ENCODE results near the gene MEF2C. TPM values are rescaled to one million over a fixed set of nuclear protein-coding genes. Genes with fewer than 3 reads are reported as not detected.

The MEF2C gene
- total and polyA plus RNA-seq, 2 experiments from 2014 or later = 0.97 to 1.6 TPM

GRCh38 chr5:88897748-88898147 is 14.8 kb upstream of the MEF2C start (continued):
- no peak for TF ChIP-seq REST (IDR thresholded peaks at IDR 0.05; ENCODE audit: unreplicated experiment)
- TF ChIP-seq ZNF114 (CRISPR knock-in tag; IDR thresholded peaks at IDR 0.05) = no peak

GRCh38 chr5:88895681-88896501 is 12.9 kb upstream of the MEF2C start:
- no peak overlapping the region for H2AFZ ChIP-seq
- Mint-ChIP-seq H3K9me3 (no peaks in the 10 kb centered on the region), H3K4me3 (no peak overlapping the region), H3K36me3 (ENCODE audit: low read depth) (no peaks in the 10 kb centered on the region), H3K4me1 (peaks cover 44% of the 10 kb centered on the region), H3K27me3 (ENCODE audit: insufficient read depth, low read depth, poor library complexity) (no peaks in the 10 kb centered on the region), H3K27ac (no peak overlapping the region; the same call in 1 of the 2 replicates)
- no peak overlapping the region for H3K4me2 ChIP-seq
- H3K4me3 ChIP-seq = no peak overlapping the region
- H3F3A ChIP-seq (replicated peaks; ENCODE audit: low read depth) = 0 out of 2 replicates have a peak, but pooled peaks cover 5% of the 10 kb centered on the region
- no peaks in the 10 kb centered on the region for H3K36me3 ChIP-seq (ENCODE audit: insufficient read depth)
- no peaks in the 10 kb centered on the region for H3K79me2 ChIP-seq (replicated peaks; ENCODE audit: insufficient read depth)
- H3K27me3 ChIP-seq (ENCODE audit: insufficient read depth) = peaks cover 3% of the 10 kb centered on the region
- ATAC-seq (no peak), DNase-seq (ENCODE audit: low spot score) (no peak)
- peaks cover 30% of the 10 kb centered on the region for H3K4me1 ChIP-seq (ENCODE audit: insufficient read depth)
- H4K20me1 ChIP-seq (replicated peaks; ENCODE audit: insufficient read depth) = no peaks in the 10 kb centered on the region
- H3K27ac ChIP-seq (ENCODE audit: low read depth) = no peak overlapping the region
- H3K9me2 ChIP-seq (ENCODE audit: insufficient read depth) = 0 out of 2 replicates have a peak, but pooled peaks cover 3% of the 10 kb centered on the region
- TF ChIP-seq EZH2 (IDR thresholded peaks at IDR 0.05; ENCODE audit: low read depth, unreplicated experiment) (no peak), ZNF114 (CRISPR knock-in tag; IDR thresholded peaks at IDR 0.05) (no peak), REST (IDR thresholded peaks at IDR 0.05; ENCODE audit: unreplicated experiment) (no peak), JUNB (IDR thresholded peaks at IDR 0.05; ENCODE audit: unreplicated experiment) (no peak), NANOG (IDR thresholded peaks at IDR 0.05; ENCODE audit: borderline replicate concordance) (no peak), ETS1 (IDR thresholded peaks at IDR 0.05) (no peak), POLR2AphosphoS5 (IDR thresholded peaks at IDR 0.05; ENCODE audit: low read depth) (no peak), ZNF331 (CRISPR knock-in tag; IDR thresholded peaks at IDR 0.05; ENCODE audit: low read depth) (no peak), ZNF462 (CRISPR knock-in tag; IDR thresholded peaks at IDR 0.05) (no peak)
